ENCODE results near the gene ATP13A3.

DNA sequence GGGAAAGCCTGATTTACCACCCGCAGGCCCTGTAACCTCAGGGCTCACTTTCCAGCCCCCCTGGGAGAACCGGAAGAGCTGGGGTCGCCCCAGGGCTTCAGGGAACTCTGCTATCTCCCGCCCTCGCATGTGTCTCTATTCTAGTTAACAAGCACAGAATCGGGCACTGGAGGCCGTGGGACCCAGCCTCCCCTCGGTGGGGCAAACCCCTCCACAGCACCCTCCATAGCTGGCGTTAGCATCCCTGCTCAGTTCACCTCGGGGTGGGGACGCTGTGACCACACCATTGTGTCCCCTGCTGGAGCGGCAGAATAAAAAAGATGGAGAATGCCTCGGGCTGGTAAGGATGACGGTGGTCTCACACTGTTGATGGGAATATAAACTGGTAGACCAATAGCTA, 113.8 kb downstream of the ATP13A3 start:
- TF ChIP-seq POLR2A (IDR thresholded peaks at IDR 0.05) = no peak
- TF ChIP-seq, protein P1, sequence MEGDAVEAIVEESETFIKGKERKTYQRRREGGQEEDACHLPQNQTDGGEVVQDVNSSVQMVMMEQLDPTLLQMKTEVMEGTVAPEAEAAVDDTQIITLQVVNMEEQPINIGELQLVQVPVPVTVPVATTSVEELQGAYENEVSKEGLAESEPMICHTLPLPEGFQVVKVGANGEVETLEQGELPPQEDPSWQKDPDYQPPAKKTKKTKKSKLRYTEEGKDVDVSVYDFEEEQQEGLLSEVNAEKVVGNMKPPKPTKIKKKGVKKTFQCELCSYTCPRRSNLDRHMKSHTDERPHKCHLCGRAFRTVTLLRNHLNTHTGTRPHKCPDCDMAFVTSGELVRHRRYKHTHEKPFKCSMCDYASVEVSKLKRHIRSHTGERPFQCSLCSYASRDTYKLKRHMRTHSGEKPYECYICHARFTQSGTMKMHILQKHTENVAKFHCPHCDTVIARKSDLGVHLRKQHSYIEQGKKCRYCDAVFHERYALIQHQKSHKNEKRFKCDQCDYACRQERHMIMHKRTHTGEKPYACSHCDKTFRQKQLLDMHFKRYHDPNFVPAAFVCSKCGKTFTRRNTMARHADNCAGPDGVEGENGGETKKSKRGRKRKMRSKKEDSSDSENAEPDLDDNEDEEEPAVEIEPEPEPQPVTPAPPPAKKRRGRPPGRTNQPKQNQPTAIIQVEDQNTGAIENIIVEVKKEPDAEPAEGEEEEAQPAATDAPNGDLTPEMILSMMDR (IDR thresholded peaks at IDR 0.05) = no peak
- TF ChIP-seq EP300 (IDR thresholded peaks at IDR 0.05; ENCODE audit: low read depth) = no peak
- TF ChIP-seq POLR2AphosphoS5 (IDR thresholded peaks at IDR 0.05) = no peak

Measured in transverse colon (tissue), 4 donors.